HEK293T (cell line): Measurements from ENCODE around the gene BTG4.

Experiments used
- CTCF ChIA-PET: fragments of 350-600 bp; formaldehyde crosslinking; extraction: SDS; loops from one replicate; lab custom pipeline; 2021; ENCODE audit warnings: antibody characterized with exemption, inconsistent platforms; lab: Yijun Ruan, JAX
- POLR2A ChIA-PET: fragments of 350-600 bp; formaldehyde crosslinking; extraction: SDS; loops from one replicate; lab custom pipeline; 2020; ENCODE audit warnings: antibody characterized with exemption, inconsistent platforms; lab: Yijun Ruan, JAX
- DNase-seq: peaks from one replicate; pipeline ENCODE4 v3.0.0; 2012; ENCODE audit warnings: mixed read lengths; ENCODE audit errors: extremely low spot score
- ARNT ChIP-seq: fragments of 450-650 bp; IDR thresholded peaks from 2 replicates; pipeline ENCODE4 v1.6.1; 2017; ENCODE audit warnings: mild to moderate bottlenecking
- BHLHE40 ChIP-seq: fragments of 450-650 bp; IDR thresholded peaks from 2 replicates; pipeline ENCODE4 v1.6.1; 2016; ENCODE audit warnings: mild to moderate bottlenecking, moderate library complexity, borderline replicate concordance
- CTBP1 ChIP-seq: fragments of 450-650 bp; IDR thresholded peaks from 2 replicates; pipeline ENCODE4 v1.6.1; 2016; ENCODE audit warnings: borderline replicate concordance
- ELF4 ChIP-seq: fragments of 450-650 bp; IDR thresholded peaks from 2 replicates; pipeline ENCODE4 v1.6.1; 2017; ENCODE audit warnings: antibody characterized with exemption
- FOXA1 ChIP-seq: fragments of 450-650 bp; IDR thresholded peaks from 2 replicates; pipeline ENCODE4 v1.6.1; 2016; ENCODE audit warnings: mild to moderate bottlenecking
- FOXK2 ChIP-seq: fragments of 450-650 bp; IDR thresholded peaks from 2 replicates; pipeline ENCODE4 v1.6.1; 2016; ENCODE audit warnings: mild to moderate bottlenecking
- FOXM1 ChIP-seq: fragments of 450-650 bp; IDR thresholded peaks from 2 replicates; pipeline ENCODE4 v1.6.1; 2017; ENCODE audit warnings: mild to moderate bottlenecking, borderline replicate concordance
- HDGF ChIP-seq: fragments of 450-650 bp; IDR thresholded peaks from 2 replicates; pipeline ENCODE4 v1.6.1; 2017; ENCODE audit warnings: antibody characterized with exemption, borderline replicate concordance
- L3MBTL2 ChIP-seq: fragments of 450-650 bp; conservative IDR thresholded peaks from 2 replicates; pipeline ENCODE4 v1.6.1; 2016; ENCODE audit warnings: mild to moderate bottlenecking
- LEF1 ChIP-seq: fragments of 450-650 bp; IDR thresholded peaks from 2 replicates; pipeline ENCODE4 v1.6.1; 2017; ENCODE audit warnings: mild to moderate bottlenecking, borderline replicate concordance
- NFRKB ChIP-seq: fragments of 450-650 bp; IDR thresholded peaks from 2 replicates; pipeline ENCODE4 v1.6.1; 2016; ENCODE audit warnings: mild to moderate bottlenecking, moderate library complexity
- SP1 ChIP-seq: fragments of 450-650 bp; IDR thresholded peaks from 2 replicates; pipeline ENCODE4 v1.6.1; 2017
- SUZ12 ChIP-seq: fragments of 450-650 bp; IDR thresholded peaks from 2 replicates; pipeline ENCODE4 v1.6.1; 2016; ENCODE audit warnings: mild to moderate bottlenecking
- TARDBP ChIP-seq: fragments of 450-650 bp; IDR thresholded peaks from 2 replicates; pipeline ENCODE4 v1.6.1; 2016
- ZNF384 ChIP-seq: fragments of 450-650 bp; IDR thresholded peaks from 2 replicates; pipeline ENCODE4 v1.6.1; 2016
- TF ChIP-seq, protein P1 (sequence below): fragments of 450-650 bp; IDR thresholded peaks from 2 replicates; pipeline ENCODE4 v1.6.1; 2016

BTG4 gene

DNA sequence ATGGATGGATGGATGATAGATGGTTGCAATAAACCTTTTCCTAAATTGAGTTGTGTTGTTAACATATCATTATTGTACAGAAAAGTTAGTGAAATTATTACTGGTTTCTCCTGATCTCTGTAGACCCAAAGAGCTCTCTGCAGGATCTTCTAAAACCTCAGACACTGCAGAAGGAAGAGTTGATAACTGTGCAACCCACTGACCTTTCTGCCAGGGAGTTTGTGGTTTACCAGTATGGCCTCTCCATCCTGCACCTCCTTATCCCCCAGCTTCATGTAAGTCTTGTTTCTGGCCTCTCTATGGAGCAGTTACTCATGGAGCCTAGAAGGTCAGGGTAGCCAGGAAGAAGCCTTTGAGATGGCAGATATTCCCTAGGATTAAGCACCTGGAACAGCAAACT is 45.6 kb downstream of the BTG4 start:
- ChIA-PET CTCF (interaction anchor here (1.6 kb wide), 1 partner anchor 20 kb away, joined by 6 read pairs; no protein-coding TSS in a partner anchor), POLR2A (no interaction called here)
- no peak for DNase-seq
- TF ChIP-seq FOXA1, result no peak
- TF ChIP-seq TARDBP, result no peak
- TF ChIP-seq SUZ12, result no peak
- no peak for TF ChIP-seq BHLHE40

GRCh38 chr11:111465400-111465799 is 46.8 kb downstream of the BTG4 start:
- CTCF ChIA-PET, result interaction anchor here (1.6 kb wide), 1 partner anchor 19 kb away, joined by 6 read pairs; no protein-coding TSS in a partner anchor
- TF ChIP-seq ARNT (no peak), CTBP1 (no peak), LEF1 (no peak), ZNF384 (no peak), NFRKB (no peak)
- TF ChIP-seq, protein P1, sequence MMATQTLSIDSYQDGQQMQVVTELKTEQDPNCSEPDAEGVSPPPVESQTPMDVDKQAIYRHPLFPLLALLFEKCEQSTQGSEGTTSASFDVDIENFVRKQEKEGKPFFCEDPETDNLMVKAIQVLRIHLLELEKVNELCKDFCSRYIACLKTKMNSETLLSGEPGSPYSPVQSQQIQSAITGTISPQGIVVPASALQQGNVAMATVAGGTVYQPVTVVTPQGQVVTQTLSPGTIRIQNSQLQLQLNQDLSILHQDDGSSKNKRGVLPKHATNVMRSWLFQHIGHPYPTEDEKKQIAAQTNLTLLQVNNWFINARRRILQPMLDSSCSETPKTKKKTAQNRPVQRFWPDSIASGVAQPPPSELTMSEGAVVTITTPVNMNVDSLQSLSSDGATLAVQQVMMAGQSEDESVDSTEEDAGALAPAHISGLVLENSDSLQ, result no peak
- no peak for DNase-seq
- POLR2A ChIA-PET, result no interaction called here

DNA sequence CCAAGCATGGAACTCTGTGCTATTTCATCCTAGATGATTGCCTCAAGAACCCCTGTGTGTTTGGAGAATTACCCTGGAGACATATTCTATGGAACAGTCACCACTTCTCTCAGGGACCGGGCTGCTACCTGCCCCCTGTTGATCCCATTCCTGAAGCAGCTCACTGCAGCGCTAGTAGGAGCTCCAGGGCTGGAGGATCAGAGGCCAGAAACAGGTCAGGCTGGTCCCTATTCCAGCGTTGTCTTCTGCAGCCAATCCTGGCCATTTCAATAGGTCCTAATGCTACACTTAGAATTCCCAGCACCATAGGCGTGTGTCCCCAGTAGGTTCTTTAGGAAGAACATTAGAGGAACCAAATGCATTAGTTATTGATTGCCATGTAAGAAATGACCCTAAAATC is 48.9 kb downstream of the BTG4 start:
- POLR2A ChIA-PET, result no interaction called here
- CTCF ChIA-PET, result interaction anchor here (0.6 kb wide), 1 partner anchor 211 kb away, joined by 3 read pairs; no protein-coding TSS in a partner anchor
- TF ChIP-seq ELF4 (no peak), FOXA1 (no peak), L3MBTL2 (no peak), LEF1 (no peak), FOXM1 (no peak)
- TF ChIP-seq, protein P1, result no peak
- DNase-seq, result no peak

GRCh38 chr11:111462329-111462728 is 49.9 kb downstream of the BTG4 start:
- ChIA-PET CTCF (no interaction called here), POLR2A (no interaction called here)
- DNase-seq, result no peak
- TF ChIP-seq TARDBP, result no peak
- TF ChIP-seq FOXM1, result no peak
- no peak for TF ChIP-seq HDGF
- no peak for TF ChIP-seq NFRKB
- TF ChIP-seq FOXK2, result no peak
- no peak for TF ChIP-seq FOXA1
- no peak for TF ChIP-seq ARNT
- no peak for TF ChIP-seq ELF4

GRCh38 chr11:111461460-111462235 is 50.5 kb downstream of the BTG4 start:
- DNase-seq, result no peak
- no peak for TF ChIP-seq FOXK2
- no peak for TF ChIP-seq CTBP1
- no peak for TF ChIP-seq ZNF384
- no peak for TF ChIP-seq FOXM1
- no peak for TF ChIP-seq TARDBP
- TF ChIP-seq L3MBTL2, result no peak
- no peak for TF ChIP-seq SP1
- TF ChIP-seq HDGF, result no peak
- TF ChIP-seq SUZ12, result no peak
- TF ChIP-seq FOXA1, result no peak
- TF ChIP-seq BHLHE40, result no peak
- no peak for TF ChIP-seq LEF1
- TF ChIP-seq NFRKB, result no peak
- no peak for TF ChIP-seq ELF4
- no peak for TF ChIP-seq ARNT
- TF ChIP-seq, protein P1, result no peak
- POLR2A ChIA-PET, result no interaction called here
- CTCF ChIA-PET, result no interaction called here

DNA sequence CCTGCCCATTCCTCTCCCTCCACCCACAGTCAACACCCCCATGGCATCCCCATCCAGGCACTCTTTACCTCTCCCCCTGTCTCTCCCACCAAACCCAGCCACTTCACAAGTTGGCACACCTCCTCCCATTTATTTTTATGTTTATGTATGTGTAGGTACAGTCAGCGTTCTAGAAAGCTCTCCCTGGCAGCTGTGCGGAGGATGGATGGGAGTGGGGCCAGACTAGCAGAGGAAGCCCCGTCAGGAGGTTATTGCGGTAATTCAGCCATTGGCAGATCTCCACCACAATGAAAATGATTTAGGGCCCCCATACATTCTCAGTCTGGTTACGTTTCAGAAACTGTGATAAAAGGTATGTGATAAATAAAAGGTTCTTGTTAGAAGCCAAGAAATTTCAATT is 51.3 kb downstream of the BTG4 start:
- CTCF ChIA-PET, result interaction anchor here (1.2 kb wide), 1 partner anchor 12 kb away, joined by 4 read pairs; no protein-coding TSS in a partner anchor
- DNase-seq, result no peak
- TF ChIP-seq LEF1 (no peak), TARDBP (no peak), ELF4 (no peak), ARNT (no peak), SP1 (no peak), L3MBTL2 (no peak), CTBP1 (no peak), SUZ12 (no peak), BHLHE40 (no peak), ZNF384 (no peak), HDGF (no peak), FOXK2 (no peak), FOXA1 (no peak), FOXM1 (no peak)
- TF ChIP-seq, protein P1, result no peak

More for the DNA sequence above, 51.3 kb downstream of the BTG4 start:
- POLR2A ChIA-PET, result no interaction called here
